HL-60 (cell line): ENCODE measurements around the gene SORCS2.
"Not testable (repeated sequence)": the region's sequence is repeated elsewhere in the genome, so short reads cannot be mapped to it uniquely, and the experiment has no call there.

Experiments used
- GABPA ChIP-seq: IDR thresholded peaks from 2 replicates; pipeline ENCODE4 v1.6.1; 2012; ENCODE audit warnings: low read depth
- POLR2AphosphoS5 ChIP-seq: IDR thresholded peaks from 2 replicates; pipeline ENCODE4 v1.6.1; 2012; ENCODE audit warnings: low read depth
- SPI1 ChIP-seq: IDR thresholded peaks from 2 replicates; pipeline ENCODE4 v1.6.1; 2012; ENCODE audit warnings: low read depth, mild to moderate bottlenecking, borderline replicate concordance
- TF ChIP-seq, protein P1 (sequence below): IDR thresholded peaks from one replicate; pipeline ENCODE4 v1.5.1; 2011; ENCODE audit warnings: low read length, control low read depth, inconsistent platforms; ENCODE audit not compliant: insufficient read depth
- TF ChIP-seq, protein P2 (sequence below): IDR thresholded peaks from 2 replicates; pipeline ENCODE4 v1.6.1; 2012; ENCODE audit warnings: low read depth; ENCODE audit not compliant: insufficient replicate concordance

DNA sequence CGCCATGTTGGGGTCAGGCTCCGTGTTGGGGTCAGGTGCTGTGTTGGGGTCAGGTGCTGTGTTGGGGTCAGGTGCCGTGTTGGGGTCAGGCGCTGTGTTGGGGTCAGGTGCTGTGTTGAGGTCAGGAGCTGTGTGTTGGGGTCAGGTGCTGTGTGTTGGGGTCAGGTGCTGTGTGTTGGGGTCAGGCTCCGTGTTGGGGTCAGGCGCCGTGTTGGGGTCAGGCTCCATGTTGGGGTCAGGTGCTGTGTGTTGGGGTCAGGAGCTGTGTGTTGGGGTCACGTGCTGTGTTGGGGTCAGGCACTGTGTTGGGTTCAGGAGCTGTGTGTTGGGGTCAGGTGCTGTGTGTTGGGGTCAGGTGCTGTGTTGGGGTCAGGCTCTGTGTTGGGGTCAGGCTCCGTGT is 260.5 kb downstream of the SORCS2 start:
- TF ChIP-seq, protein P1, sequence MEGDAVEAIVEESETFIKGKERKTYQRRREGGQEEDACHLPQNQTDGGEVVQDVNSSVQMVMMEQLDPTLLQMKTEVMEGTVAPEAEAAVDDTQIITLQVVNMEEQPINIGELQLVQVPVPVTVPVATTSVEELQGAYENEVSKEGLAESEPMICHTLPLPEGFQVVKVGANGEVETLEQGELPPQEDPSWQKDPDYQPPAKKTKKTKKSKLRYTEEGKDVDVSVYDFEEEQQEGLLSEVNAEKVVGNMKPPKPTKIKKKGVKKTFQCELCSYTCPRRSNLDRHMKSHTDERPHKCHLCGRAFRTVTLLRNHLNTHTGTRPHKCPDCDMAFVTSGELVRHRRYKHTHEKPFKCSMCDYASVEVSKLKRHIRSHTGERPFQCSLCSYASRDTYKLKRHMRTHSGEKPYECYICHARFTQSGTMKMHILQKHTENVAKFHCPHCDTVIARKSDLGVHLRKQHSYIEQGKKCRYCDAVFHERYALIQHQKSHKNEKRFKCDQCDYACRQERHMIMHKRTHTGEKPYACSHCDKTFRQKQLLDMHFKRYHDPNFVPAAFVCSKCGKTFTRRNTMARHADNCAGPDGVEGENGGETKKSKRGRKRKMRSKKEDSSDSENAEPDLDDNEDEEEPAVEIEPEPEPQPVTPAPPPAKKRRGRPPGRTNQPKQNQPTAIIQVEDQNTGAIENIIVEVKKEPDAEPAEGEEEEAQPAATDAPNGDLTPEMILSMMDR, result not testable (repeated sequence)
- TF ChIP-seq POLR2AphosphoS5, GABPA, SPI1: not testable (repeated sequence)
- TF ChIP-seq, protein P2, sequence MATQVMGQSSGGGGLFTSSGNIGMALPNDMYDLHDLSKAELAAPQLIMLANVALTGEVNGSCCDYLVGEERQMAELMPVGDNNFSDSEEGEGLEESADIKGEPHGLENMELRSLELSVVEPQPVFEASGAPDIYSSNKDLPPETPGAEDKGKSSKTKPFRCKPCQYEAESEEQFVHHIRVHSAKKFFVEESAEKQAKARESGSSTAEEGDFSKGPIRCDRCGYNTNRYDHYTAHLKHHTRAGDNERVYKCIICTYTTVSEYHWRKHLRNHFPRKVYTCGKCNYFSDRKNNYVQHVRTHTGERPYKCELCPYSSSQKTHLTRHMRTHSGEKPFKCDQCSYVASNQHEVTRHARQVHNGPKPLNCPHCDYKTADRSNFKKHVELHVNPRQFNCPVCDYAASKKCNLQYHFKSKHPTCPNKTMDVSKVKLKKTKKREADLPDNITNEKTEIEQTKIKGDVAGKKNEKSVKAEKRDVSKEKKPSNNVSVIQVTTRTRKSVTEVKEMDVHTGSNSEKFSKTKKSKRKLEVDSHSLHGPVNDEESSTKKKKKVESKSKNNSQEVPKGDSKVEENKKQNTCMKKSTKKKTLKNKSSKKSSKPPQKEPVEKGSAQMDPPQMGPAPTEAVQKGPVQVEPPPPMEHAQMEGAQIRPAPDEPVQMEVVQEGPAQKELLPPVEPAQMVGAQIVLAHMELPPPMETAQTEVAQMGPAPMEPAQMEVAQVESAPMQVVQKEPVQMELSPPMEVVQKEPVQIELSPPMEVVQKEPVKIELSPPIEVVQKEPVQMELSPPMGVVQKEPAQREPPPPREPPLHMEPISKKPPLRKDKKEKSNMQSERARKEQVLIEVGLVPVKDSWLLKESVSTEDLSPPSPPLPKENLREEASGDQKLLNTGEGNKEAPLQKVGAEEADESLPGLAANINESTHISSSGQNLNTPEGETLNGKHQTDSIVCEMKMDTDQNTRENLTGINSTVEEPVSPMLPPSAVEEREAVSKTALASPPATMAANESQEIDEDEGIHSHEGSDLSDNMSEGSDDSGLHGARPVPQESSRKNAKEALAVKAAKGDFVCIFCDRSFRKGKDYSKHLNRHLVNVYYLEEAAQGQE, result not testable (repeated sequence)
